ENCODE measurements around the gene GHRL. TPM values are rescaled to one million over a fixed set of nuclear protein-coding genes. Genes with fewer than 3 reads are reported as not detected.
"Not testable (repeated sequence)": the region's sequence is repeated elsewhere in the genome, so short reads cannot be mapped to it uniquely, and the experiment has no call there.

The GHRL gene
- total RNA-seq, 1 donor from 2014 or later: 0.55 TPM

DNA sequence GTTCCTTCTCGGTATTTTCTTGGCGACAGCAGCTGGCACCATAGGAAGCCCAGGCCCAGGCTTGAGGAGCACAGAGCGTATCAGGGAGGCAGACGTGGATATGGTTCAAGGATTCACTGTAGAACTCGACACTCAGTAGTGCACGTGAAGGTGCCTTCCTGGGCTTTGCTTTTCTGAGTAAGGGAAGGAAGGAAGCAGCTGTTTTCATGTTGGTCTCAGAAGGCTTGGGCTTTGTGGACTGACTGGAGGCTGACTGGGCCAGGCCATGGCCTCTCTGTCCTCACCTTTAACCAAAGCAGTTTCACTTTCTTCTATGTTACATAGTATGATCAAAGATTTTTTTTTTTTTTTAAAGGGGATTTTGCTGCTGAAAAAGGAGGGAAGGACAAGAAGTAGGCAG is 6.9 kb upstream of the GHRL start:
- intact Hi-C loops (cut with micrococcal nuclease): no loop called here

DNA sequence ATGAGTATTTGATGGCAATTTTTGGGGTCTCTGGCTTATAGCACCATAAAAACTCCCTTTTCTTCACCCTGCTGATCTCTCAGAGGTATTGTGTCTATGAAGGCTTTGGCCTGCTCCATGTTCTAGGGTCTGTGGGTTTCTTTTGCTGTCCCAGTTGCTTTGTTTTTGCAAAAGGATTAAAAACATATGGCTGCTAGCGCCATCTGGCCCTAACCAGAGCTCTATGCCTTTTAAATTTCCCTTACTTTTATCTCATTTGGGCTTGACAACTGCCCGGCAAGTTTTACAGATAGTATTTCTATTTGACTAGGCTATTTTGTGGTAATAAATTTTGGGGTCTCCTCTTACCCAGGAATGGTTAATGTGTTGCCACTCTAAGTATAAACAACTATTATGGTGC is 6.4 kb upstream of the GHRL start:
- intact Hi-C loops (cut with micrococcal nuclease): no loop called here

DNA sequence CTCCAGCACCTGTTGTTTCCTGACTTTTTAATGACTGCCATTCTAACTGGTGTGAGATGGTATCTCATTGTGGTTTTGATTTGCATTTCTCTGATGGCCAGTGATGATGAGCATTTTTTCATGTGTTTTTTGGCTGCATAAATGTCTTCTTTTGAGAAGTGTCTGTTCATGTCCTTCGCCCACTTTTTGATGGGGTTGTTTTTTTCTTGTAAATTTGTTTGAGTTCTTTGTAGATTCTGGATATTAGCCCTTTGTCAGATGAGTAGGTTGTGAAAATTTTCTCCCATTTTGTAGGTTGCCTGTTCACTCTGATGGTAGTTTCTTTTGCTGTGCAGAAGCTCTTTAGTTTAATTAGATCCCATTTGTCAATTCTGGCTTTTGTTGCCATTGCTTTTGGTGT is 5.3 kb upstream of the GHRL start:
- intact Hi-C loops (cut with micrococcal nuclease): not testable (repeated sequence)

- intact Hi-C loops (cut with micrococcal nuclease): no loop called here
Measured at GRCh38 chr3:10294030-10294586, 1.4 kb upstream of the GHRL start.

DNA sequence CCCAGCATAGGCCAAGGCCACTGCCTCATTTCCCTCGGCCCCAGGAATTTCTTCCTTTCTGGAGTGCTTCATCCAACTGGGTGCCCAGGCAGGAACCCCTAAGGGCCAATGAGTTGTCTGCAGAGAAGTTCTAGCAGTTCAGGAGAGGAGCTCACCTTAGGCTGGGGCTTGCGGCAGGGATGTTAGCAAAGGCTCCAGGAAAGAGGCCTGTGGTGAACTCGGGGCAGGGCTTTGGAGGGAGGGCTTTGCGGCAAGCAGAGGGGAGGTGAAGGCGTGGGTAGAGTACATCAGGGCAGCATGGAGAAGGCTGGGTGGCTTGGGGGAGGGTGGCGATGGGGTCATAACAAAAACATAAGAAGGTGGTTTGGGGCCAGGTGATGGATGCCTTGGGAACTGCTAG is 1.1 kb downstream of the GHRL start:
- intact Hi-C loops (cut with micrococcal nuclease): no loop called here

DNA sequence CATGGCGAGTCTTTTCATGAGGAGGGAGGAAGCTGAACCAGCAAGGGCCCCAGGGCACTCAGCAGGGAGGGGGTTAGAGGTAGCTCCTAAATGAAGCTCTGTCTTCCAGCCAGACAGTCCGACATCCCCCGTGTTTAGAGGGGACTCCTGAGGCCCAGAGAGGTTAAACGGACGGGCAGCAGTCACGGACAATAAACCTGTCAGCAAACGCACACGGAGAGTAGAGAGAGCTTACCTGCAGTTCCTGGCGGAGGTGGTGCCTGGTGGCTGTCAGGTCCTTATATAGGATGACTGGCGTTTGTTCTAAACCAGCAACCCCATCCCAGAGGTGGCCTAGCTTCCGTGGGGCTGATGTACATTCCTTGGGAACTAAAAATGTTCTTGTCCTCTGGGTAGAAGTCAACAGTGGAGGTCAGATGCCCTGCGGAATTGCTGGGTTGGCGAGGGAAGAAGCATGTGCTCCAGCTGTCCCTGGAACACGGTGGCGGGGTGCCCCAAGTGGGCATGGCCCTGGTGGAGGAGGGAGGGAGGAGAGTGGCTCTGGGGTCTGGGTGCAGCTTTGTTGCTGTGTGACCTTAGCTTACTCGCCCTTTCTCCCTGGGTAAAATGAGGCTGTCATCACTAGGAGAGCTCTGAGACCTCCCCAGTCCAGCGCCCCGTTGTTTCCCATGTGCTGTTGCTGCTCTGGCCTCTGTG is 2.1 kb downstream of the GHRL start:
- intact Hi-C loops (cut with micrococcal nuclease): no loop called here

GRCh38 chr3:10289787-10290355 is 2.9 kb downstream of the GHRL start:
- intact Hi-C loops (cut with micrococcal nuclease): no loop called here

DNA sequence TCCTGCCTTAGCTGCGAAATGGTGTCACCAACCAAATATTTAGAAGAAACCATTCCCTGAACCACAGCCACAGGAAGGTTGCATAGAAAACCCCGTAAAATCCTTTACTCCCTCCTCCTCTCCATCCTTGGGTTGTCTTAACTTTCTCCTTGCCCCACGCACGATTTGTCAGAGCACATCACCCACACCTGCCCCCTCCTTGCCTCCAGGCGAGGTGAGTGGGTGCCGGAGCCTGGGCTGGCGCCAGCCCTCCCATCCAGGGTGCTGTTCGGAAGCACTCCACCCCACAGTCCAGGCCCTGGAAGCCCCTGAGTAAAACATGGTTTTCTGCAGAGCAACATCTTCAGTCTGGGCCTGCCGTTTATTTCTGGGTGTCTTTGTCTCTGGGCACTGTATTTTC is 3.7 kb downstream of the GHRL start:
- intact Hi-C loops (cut with micrococcal nuclease): no loop called here

GRCh38 chr3:10288575-10288960 is 4.2 kb downstream of the GHRL start:
- intact Hi-C loops (cut with micrococcal nuclease): no loop called here

GRCh38 chr3:10287936-10288574 is 4.7 kb downstream of the GHRL start:
- intact Hi-C loops (cut with micrococcal nuclease): no loop called here

DNA sequence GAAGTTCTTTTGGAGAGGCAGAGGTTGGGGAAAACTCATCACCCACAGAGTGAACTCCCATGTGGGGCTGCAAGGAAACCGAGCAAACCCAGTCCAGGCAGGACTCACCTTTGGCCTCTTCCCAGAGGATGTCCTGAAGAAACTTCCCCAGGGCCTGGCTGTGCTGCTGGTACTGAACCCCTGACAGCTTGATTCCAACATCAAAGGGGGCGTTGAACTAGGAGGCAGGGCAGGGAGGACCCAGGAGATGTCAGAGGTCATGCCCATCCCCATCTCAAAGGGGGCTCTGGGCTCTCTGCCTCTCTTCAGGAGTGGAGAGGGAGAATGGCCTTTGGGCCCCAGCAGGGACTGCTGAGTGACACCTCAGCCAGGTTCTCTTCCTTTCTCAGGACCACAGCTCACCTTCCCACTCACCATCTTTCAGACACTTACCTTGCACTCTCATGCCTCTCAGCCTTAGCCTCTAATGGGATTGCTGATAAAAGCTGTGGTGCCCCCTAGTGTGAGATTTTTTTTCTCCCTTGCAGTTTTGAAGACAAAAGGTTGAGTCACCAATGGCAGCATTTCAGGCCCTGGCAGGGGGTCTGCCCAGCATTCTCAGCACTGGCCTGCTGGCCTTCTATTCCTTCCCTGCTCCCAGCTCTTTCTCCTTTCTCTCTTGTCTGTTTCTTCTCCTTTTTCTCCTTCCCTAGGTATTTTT is 6.0 kb downstream of the GHRL start:
- intact Hi-C loops (cut with micrococcal nuclease): no loop called here

- intact Hi-C loops (cut with micrococcal nuclease): no loop called here
Measured at GRCh38 chr3:10286133-10286524, 6.6 kb downstream of the GHRL start.

DNA sequence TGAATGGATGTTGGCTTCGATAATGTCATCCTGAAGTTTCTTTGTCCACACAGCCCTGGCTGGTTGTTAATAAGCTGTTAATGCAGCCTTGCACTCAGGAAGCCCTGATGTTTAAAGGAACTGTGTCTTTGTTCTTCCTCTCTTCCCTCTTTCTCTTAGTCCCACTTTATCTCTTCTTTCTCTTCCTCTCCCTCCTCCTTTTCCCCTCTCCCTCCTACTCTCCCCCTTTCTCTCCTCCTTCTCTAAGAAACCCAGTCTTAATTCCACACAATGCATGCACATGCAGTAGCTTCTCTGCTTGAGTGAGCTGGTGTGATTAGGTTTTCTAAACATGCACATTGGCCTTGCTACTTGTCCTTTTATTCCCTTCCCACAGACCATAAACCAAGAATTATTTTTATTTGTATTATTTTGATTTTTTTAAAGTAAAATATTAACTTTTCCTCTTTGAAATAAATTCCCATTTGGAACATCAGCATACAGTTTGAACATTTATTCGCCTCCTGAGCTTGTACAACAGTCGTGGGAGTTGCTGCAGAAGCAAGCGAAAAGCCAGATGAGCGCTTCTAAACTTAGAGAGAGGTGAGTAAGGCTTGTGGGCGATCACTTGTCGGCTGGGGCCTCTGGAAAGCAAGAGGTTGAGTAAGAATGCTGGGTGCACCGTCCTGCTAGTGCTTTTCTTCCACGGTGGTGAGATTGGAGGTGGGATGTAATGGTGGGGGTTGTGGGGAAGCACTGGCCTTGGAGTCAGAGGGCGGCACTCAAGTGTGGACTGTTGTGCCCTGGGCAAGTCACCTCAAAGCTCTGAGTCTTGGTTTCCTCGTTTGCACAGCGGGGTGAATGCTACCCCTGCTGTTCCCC is 7.2 kb downstream of the GHRL start:
- intact Hi-C loops (cut with micrococcal nuclease): no loop called here

DNA sequence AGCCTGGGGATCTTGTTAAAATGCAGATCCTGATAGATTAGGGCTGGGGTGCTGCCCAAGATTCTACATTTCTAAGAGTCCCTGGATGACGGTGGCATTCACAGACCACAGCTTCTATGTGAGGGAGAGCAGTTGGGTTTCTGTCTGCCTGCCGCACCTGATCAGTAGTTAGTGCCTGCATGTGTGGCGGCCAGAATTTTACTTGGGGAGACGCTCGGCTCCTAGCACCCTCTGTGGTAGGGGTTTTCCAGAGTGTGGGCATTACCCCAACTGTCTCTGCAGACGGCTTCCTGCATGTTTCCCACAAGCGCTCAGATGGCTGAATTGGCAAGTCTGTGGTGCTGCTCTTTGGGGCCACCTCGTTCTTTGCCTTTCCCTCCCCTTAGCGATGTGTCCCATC is 8.3 kb downstream of the GHRL start:
- intact Hi-C loops (cut with micrococcal nuclease): no loop called here

DNA sequence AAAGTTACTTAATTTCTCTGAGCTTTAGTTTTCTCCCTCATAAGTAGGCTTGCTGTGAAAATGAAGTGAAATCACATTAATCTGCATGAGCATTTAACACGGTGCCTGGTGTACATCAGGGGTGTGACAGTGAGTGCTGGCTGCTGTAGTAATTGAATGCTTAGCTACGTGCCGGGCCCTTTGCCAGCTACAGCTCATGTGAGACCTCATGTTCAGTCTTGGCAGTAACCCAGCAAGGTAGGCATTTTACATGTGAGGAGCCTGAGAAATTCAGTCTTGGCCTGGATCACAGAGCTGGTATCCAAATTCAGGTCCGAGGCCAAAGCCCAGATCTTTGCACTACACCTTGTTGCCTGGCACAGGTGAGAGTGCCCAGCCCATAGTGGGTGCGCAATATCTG is 9.1 kb downstream of the GHRL start:
- intact Hi-C loops (cut with micrococcal nuclease): no loop called here

DNA sequence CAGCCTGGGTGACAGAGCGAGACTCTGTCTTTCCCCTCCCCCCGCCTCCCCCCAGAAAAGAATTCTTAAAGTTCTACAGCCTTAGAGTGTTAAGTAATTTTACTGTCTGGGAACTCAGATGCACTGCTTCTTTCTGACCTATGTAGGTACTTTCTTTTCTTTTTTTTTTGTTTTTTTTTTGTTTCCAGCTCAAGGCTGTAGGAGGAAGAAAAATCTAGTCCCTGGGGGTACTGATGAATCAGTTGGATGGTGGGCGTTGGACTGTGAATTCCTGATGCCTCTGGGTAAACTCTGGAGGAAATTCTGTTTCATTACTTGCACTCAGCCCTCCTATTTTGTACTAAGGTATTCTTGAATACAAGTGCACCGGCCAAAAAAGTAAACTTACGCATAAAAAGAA is 10.8 kb downstream of the GHRL start:
- intact Hi-C loops (cut with micrococcal nuclease): no loop called here

DNA sequence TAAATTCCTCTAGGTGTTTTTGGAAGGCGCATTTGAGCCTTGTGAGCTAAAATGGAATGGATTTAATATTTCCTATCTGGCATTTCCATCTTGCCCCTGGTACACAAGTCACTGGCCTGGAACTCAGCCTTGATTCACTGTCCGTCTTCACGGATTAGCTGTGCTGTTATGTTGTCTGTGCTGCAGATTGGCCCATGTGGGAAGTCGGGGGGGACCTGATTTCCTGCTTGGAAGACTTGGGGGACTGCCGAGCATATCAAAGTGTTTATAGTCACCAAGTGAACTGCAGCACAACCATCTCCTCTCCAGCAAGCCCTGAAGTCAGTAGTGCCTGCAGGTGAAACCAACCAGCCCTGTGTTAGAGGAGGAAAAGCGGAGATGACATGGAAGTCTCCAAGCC is 12.2 kb downstream of the GHRL start:
- intact Hi-C loops (cut with micrococcal nuclease): no loop called here

DNA sequence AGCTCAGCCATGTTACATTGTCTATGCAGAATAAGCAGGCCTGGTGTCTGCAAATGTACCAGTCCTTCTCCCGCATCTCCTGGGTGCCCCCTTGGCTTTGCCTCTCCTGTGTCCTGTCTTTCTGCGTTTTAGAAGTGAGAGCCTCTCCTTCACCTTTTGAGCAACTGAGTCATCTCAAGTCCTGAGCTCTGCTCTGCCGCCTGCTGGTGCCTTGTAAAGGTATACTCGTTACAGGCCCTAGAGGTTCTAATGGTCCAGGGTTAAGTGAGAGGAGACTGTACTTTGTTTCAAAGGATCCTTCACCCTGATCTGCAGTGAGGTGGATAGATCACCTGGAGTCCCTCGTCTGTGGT is 12.6 kb downstream of the GHRL start:
- intact Hi-C loops (cut with micrococcal nuclease): no loop called here

DNA sequence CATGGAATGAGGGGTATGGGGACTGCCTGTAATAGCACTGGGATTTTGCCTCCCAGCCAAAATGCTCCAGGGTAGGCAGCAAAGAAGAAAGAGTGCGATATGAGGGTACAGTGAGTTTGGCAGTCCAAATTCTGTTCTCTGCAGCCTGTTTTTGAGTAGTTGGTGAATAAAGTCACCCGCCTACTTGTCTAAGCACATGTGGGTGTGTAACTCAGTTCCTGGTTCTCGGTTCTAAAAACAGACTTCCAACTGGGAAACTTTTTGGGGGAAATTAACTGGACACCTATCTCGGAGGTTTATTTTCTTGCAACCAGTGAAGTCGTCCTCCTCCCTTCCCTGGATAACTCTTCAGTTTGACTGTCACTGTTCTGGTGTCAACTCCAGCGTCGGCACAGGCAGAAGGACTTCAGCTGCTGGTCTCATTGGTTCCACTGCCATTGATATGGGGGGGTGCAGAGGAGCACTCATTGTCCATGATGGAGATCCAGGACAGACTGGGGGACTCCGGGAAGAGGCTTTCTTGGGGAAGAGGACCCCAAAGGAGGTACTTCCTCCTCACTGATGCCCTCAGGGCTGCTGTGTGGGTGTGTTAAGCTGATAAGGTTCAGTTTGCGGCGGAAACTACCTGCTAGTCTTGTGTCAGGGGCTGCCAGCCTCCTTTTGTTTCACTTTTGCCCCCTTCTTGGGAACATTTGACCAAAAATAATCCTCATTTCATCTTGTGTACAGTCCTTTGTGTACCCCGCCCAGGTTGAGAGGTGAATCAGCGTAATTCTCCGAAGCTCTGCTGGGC is 13.2 kb downstream of the GHRL start:
- intact Hi-C loops (cut with micrococcal nuclease): no loop called here

DNA sequence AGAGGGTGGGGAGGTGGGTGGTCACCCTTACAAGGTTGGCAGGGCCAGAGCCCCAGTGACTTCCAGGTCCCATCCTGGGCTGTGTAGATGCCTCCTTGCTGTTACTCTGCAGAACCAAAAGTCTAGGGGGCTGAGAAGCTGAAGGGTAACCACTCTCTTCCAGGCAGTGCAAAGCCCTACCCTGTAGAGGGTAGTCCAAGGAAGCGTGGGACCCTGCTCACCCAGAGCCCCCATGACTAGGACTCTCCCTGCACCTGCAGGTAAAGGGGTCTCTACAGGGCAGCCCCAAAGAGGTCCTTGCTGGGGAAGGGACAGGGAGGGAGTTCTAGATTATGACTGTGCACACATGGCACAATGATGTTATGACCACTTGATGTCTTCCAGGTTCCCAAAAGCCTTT is 14.2 kb downstream of the GHRL start:
- intact Hi-C loops (cut with micrococcal nuclease): no loop called here

All from T-helper 2 cell treated with Interferon-gamma antibody and Interleukin-4, amounts not matched to agents 100 ng/mL and 5 ng/mL, for 36 hours (primary cell).